GM23338 (cell line): ENCODE data around the gene TAF11.

Experiments used
- EZH2phosphoT487 ChIP-seq: fragments of 200-600 bp; sonication (generic); IDR thresholded peaks from one replicate; pipeline ENCODE4 v1.8.1; 2018; ENCODE audit warnings: antibody characterized with exemption; ENCODE audit not compliant: unreplicated experiment
- JUNB ChIP-seq: IDR thresholded peaks from one replicate; pipeline ENCODE4 v1.6.1; 2016; ENCODE audit warnings: antibody characterized with exemption; ENCODE audit not compliant: unreplicated experiment
- REST ChIP-seq: IDR thresholded peaks from one replicate; pipeline ENCODE4 v1.6.1; 2018; ENCODE audit warnings: antibody characterized with exemption; ENCODE audit not compliant: unreplicated experiment
- TF ChIP-seq, protein P1 (sequence below): IDR thresholded peaks from 2 replicates; pipeline ENCODE4 v1.6.1; 2016; ENCODE audit warnings: antibody characterized with exemption

DNA sequence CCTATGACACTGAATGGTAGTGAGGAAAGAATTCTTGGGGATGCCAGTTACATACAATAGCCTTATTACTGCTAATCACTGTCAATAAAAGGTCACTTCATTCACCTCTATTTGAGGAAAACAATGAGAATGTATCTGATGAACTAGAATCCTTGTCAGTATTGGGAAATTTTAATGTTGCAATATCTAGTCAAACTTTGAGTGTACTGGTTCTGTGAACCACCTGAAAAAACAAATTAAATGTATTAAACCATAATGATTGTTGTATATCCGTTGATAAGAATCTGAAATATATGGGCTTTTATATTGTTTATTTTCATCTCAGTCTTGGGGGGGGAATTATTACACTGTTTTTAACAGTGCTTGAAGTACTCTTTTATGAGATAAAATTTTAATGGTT, 10.6 kb downstream of the TAF11 start:
- TF ChIP-seq, protein P1, sequence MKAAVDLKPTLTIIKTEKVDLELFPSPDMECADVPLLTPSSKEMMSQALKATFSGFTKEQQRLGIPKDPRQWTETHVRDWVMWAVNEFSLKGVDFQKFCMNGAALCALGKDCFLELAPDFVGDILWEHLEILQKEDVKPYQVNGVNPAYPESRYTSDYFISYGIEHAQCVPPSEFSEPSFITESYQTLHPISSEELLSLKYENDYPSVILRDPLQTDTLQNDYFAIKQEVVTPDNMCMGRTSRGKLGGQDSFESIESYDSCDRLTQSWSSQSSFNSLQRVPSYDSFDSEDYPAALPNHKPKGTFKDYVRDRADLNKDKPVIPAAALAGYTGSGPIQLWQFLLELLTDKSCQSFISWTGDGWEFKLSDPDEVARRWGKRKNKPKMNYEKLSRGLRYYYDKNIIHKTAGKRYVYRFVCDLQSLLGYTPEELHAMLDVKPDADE: no peak
- TF ChIP-seq JUNB: no peak
- TF ChIP-seq EZH2phosphoT487: no peak
- no peak for TF ChIP-seq REST
